ENCODE results near the gene WDR33. TPM values are rescaled to one million over a fixed set of nuclear protein-coding genes. Genes with fewer than 3 reads are reported as not detected.

The WDR33 gene
- total and polyA plus RNA-seq, 9 donors = 16.3 to 56.2 (median 46.7) TPM

DNA sequence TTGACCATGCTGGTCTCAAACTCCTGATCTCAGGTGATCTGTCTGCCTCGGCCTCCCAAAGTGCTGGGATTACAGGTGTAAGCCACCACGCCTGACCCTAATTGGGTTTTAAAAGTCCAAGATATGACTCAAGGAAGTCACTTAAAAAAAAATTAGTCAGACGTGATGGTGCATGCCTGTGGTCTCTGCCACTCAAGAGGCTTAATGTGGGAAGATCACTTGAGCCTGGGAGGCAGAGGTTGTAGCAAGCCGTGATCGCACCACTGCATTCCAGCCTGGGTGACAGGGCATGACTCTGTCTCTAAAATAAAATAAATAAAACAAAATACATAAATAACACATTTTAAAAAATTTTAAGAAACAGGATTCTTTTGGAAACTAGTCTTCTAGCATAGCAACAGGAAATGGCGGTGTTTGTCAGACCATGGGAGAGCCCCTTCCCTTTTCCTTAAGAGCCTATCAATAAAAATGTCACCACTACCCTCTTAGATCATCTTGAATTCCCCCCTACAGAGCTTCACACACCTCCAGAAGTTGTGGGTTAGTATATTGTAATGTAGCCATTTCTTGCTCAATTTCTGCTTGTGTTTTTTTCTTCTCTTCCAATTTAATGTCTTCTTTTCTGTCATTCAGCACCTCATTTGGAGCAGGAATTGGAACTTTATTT is 89.5 kb downstream of the WDR33 start:
- TF ChIP-seq EP300 (IDR thresholded peaks at IDR 0.05) = no peak
- no peak for TF ChIP-seq CTCF (IDR thresholded peaks at IDR 0.05)
- TF ChIP-seq POLR2A (IDR thresholded peaks at IDR 0.05) = no peak
- no peak overlapping the region for H3K4me3 ChIP-seq
- H3K36me3 ChIP-seq = no peaks in the 10 kb centered on the region
- no peak overlapping the region for H3K27ac ChIP-seq
- no peak for DNase-seq
- intact Hi-C loops (cut with DNase I) = no loop called here
- H3K9me3 ChIP-seq = no peaks in the 10 kb centered on the region
- no peaks in the 10 kb centered on the region for H3K4me1 ChIP-seq (ENCODE audit: insufficient read depth)
- H3K27me3 ChIP-seq = no peaks in the 10 kb centered on the region
- WGBS, 3 donors = 90 to 95% (median 94%) methylated on average over 6 of the region's 6 CpGs

DNA sequence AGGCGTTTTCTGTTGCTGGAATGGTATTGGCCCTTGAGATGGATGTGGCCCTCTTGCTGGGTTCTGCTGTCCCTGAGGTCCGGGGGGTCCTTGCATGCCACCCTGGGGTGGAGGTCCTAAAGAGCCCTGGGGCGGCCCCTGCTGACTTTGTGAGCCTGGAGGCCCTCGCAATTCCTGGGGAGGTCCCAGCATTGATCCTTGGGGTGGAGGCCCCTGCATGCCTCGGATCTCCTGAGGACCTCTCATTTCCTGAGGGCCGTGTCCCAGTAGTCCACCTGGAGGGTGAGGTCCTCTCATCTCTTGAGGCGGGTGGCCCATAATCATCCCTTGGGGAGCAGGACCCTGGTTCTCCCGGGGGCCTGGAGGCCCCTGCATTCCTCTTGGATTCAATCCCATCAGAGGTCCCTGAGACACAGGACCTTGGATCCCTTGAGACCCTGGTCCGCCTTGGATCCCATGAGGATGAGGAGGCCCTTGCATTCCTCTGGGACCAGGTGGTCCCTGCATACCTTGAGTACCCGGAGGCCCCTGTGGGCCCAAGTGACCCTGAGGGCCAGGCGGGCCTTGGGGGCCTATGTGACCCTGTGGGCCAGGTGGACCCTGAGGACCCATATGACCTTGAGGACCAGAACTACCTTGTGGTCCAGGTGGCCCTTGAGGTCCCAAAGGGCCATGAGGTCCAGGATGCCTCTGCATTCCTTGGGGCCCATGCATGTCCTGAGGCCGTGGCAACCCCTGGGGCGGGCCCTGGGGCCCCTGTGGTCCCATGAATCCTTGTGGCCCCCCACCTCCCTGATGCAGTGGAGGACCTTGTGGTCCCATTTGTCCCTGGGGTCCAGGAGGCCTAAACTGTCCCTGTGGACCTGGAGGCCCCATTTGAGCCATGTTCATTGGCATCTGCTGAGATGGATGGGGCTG is 91.4 kb downstream of the WDR33 start:
- DNase-seq = no peak
- H3K4me1 ChIP-seq (ENCODE audit: insufficient read depth) = no peaks in the 10 kb centered on the region
- no peaks in the 10 kb centered on the region for H3K27me3 ChIP-seq
- intact Hi-C loops (cut with DNase I) = no loop called here
- WGBS, 3 donors = 96 to 100% (median 99%) methylated on average over 10 to 13 of the region's 13 CpGs
- no peaks in the 10 kb centered on the region for H3K36me3 ChIP-seq
- no peaks in the 10 kb centered on the region for H3K9me3 ChIP-seq
- no peak overlapping the region for H3K27ac ChIP-seq
- H3K4me3 ChIP-seq = no peak overlapping the region
- TF ChIP-seq POLR2A (IDR thresholded peaks at IDR 0.05) (no peak), CTCF (IDR thresholded peaks at IDR 0.05) (no peak), EP300 (IDR thresholded peaks at IDR 0.05) (no peak)

GRCh38 chr2:127718271-127718670 is 92.7 kb downstream of the WDR33 start:
- Histone ChIP-seq H3K4me1 (ENCODE audit: insufficient read depth) (no peaks in the 10 kb centered on the region), H3K27me3 (no peaks in the 10 kb centered on the region), H3K9me3 (no peaks in the 10 kb centered on the region), H3K36me3 (no peaks in the 10 kb centered on the region), H3K4me3 (no peak overlapping the region), H3K27ac (no peak overlapping the region)
- intact Hi-C loops (cut with DNase I) = no loop called here
- no peak for DNase-seq
- no peak for TF ChIP-seq CTCF (IDR thresholded peaks at IDR 0.05)
- no peak for TF ChIP-seq POLR2A (IDR thresholded peaks at IDR 0.05)
- no peak for TF ChIP-seq EP300 (IDR thresholded peaks at IDR 0.05)
- WGBS, 3 donors = 95 to 97% (median 96%) methylated on average over 4 of the region's 4 CpGs

DNA sequence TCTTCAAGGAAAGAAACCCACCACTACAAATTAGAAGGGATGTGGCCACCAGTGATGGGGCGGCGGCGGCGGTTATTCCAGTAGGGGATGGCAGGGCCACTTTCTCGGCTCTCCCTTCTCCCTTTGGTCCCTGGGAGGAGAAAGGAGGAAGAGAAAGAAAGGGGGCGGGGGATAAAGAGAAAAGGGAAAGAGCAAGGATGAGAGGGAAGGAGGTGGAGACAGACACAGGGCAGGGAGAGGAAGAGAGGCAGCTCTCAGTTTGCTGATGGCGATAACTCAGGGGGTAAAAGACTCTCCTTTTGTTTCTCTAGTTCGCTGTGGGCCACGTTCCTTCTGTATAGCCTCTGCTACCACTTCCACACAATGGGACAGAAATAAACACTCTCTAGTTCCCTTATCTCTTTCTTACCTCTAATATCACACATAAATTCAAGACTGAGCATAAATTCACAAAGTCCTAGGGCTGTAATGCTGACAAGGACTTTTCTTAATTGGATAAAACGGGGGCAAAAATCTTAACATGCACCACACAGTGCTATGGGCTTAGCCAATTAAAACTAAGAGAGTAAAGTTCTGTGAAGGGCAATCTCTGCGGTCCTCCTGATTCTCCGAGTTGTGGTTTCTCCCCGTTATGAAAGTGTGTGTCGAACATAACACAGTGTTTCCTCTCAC is 95.1 kb downstream of the WDR33 start:
- Histone ChIP-seq H3K36me3 (no peaks in the 10 kb centered on the region), H3K4me1 (ENCODE audit: insufficient read depth) (no peaks in the 10 kb centered on the region), H3K27ac (no peak overlapping the region), H3K4me3 (no peak overlapping the region), H3K9me3 (no peaks in the 10 kb centered on the region), H3K27me3 (no peaks in the 10 kb centered on the region)
- TF ChIP-seq POLR2A (IDR thresholded peaks at IDR 0.05) (no peak), EP300 (IDR thresholded peaks at IDR 0.05) (no peak), CTCF (IDR thresholded peaks at IDR 0.05) (no peak)
- intact Hi-C loops (cut with DNase I) = no loop called here
- no peak for DNase-seq
- 95 to 96% (median 95%) methylated on average over 14 of the region's 14 CpGs for WGBS, 3 donors
